Transverse colon (tissue), 4 donors: ENCODE results near the gene PNRC1. TPM values are rescaled to one million over a fixed set of nuclear protein-coding genes. Genes with fewer than 3 reads are reported as not detected.
A peak's percentile ranks its signal among the peaks of the same experiment; 100 is the strongest.

ENCODE experiments used
- DNase-seq: peaks from one replicate; pipeline ENCODE4 v3.0.0-alpha.2; 2019
- H3K27ac ChIP-seq, 4 donors: fragments of 200-600 bp; sonication (generic); 2 replicates each; pipeline ENCODE4 v1.5.1; 2016 to 2018; ENCODE audit warnings: inconsistent platforms in 4 of 4
- H3K27me3 ChIP-seq: fragments of 200-600 bp; sonication (generic); 2 replicates; pipeline ENCODE4 v1.5.1; 2017; ENCODE audit warnings: inconsistent platforms
- H3K36me3 ChIP-seq, 4 donors: fragments of 200-600 bp; sonication (generic); 2 replicates each; pipeline ENCODE4 v1.5.1; 2017 to 2019; ENCODE audit warnings: inconsistent platforms in 4 of 4
- H3K4me1 ChIP-seq, 4 donors: fragments of 200-600 bp; sonication (generic); 2 replicates each; pipeline ENCODE4 v1.5.1; 2017 to 2020; ENCODE audit warnings: inconsistent platforms in 4 of 4
- H3K4me3 ChIP-seq, 4 donors: fragments of 200-600 bp; sonication (generic); 1 replicate in 1 of 4; 2 replicates in 3 of 4; pipeline versions ENCODE4 v1.5.1 to v1.6.1; 2017 to 2019; ENCODE audit warnings: inconsistent platforms in 4 of 4
- H3K9me3 ChIP-seq, 2 donors: fragments of 200-600 bp; sonication (generic); 2 replicates each; pipeline ENCODE4 v1.5.1; 2017 to 2019; ENCODE audit warnings: inconsistent platforms in 2 of 2
- EP300 ChIP-seq: sonication (generic); formaldehyde crosslinking; IDR thresholded peaks from one replicate; pipeline ENCODE4 v1.6.1; 2017; ENCODE audit warnings: antibody characterized with exemption, low read depth
- POLR2A ChIP-seq: fragments of 450-650 bp; IDR thresholded peaks from one replicate; pipeline ENCODE4 v1.6.1; 2016; ENCODE audit warnings: antibody characterized with exemption, mild to moderate bottlenecking, moderate library complexity
- POLR2AphosphoS5 ChIP-seq, 3 donors: sonication (generic); formaldehyde crosslinking; IDR thresholded peaks; one replicate each; pipeline ENCODE4 v1.6.1; 2016; ENCODE audit warnings: antibody characterized with exemption in 3 of 3
- WGBS, 2 donors: methylation state at CpG; one replicate each; pipeline ENCODE4 v1.1.5; 2018; ENCODE audit warnings: low coverage in 1 of 2; 5-methylcytosine and 5-hydroxymethylcytosine counted together
- in situ Hi-C, 4 donors: fragments of 200-750 bp; cut with MboI; loops; one replicate each; pipeline versions ENCODE4 v1.15.0 to v1.15.1; 2017; ENCODE audit warnings: low sequenced_read_pairs in 3 of 4, low pct_ligation_motif_present in 1 of 4, low pct_unique_long_range_greater_than_20kb in 1 of 4
- intact Hi-C: fragments of 100-400 bp; cut with DNase I; formaldehyde crosslinking; loops from one replicate; pipeline ENCODE4 v1.15.1; 2023; ENCODE audit warnings: low total_unique reads
- total RNA-seq, 4 donors: library from RNA; depleted of rRNA; stranded (reverse); fragments of >200 nt; gene quantifications; one replicate each; pipeline ENCODE4 v1.1.0, GENCODE V29; 2016
- TF ChIP-seq, protein P1 (sequence below), 5 experiments: fragments of 200-600 bp in 3 of 5; fragments of 450-650 bp in 2 of 5; sonication (generic) in 3 of 5; IDR thresholded peaks; 1 replicate in 2 of 5; 2 replicates in 3 of 5; pipeline ENCODE4 v1.5.1; 2016 to 2017; ENCODE audit warnings: antibody characterized with exemption in 5 of 5, inconsistent platforms in 3 of 5, mild to moderate bottlenecking in 2 of 5, moderate library complexity in 1 of 5

Gene PNRC1
- total RNA-seq, 4 donors from 2014 or later, result 99.1 to 281 (median 157) TPM

DNA sequence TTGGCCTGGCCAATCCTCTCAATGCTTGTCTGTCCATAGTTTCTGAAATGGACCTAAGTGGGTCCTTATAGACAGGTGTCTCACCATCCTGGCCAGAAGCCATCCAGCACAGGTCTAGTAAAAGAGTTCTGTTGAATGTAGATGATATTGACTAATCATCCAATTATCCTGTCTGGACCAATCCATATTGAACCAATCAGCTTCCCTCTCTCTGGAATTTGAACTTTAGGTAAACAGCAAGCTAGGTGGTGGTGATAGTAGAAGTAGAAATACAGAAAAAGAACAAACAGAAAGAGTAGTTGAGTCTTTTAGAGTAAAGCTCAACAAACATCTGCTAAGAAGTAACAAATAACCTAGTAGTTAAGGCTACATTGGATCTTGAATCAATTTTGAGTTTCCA, 9.5 kb upstream of the PNRC1 start:
- Histone ChIP-seq H3K27me3 (no peaks in the 10 kb centered on the region), H3K9me3 (no peaks in the 10 kb centered on the region), H3K4me1 (peaks cover 0 to 6% (median 2%) of the 10 kb centered on the region in 4 donors), H3K27ac (peak overlapping the region in 1 of 4 donors; percentile 26), H3K36me3 (no peaks in the 10 kb centered on the region), H3K4me3 (no peak overlapping the region)
- TF ChIP-seq, protein P1, sequence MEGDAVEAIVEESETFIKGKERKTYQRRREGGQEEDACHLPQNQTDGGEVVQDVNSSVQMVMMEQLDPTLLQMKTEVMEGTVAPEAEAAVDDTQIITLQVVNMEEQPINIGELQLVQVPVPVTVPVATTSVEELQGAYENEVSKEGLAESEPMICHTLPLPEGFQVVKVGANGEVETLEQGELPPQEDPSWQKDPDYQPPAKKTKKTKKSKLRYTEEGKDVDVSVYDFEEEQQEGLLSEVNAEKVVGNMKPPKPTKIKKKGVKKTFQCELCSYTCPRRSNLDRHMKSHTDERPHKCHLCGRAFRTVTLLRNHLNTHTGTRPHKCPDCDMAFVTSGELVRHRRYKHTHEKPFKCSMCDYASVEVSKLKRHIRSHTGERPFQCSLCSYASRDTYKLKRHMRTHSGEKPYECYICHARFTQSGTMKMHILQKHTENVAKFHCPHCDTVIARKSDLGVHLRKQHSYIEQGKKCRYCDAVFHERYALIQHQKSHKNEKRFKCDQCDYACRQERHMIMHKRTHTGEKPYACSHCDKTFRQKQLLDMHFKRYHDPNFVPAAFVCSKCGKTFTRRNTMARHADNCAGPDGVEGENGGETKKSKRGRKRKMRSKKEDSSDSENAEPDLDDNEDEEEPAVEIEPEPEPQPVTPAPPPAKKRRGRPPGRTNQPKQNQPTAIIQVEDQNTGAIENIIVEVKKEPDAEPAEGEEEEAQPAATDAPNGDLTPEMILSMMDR (IDR thresholded peaks at IDR 0.05), result no peak
- no peak for TF ChIP-seq POLR2A
- no peak for TF ChIP-seq EP300
- no peak for TF ChIP-seq POLR2AphosphoS5 (IDR thresholded peaks at IDR 0.05)
- in situ Hi-C loops, result no loop called here
- DNase-seq, result peak; percentile 20
- intact Hi-C loops, result no loop called here

DNA sequence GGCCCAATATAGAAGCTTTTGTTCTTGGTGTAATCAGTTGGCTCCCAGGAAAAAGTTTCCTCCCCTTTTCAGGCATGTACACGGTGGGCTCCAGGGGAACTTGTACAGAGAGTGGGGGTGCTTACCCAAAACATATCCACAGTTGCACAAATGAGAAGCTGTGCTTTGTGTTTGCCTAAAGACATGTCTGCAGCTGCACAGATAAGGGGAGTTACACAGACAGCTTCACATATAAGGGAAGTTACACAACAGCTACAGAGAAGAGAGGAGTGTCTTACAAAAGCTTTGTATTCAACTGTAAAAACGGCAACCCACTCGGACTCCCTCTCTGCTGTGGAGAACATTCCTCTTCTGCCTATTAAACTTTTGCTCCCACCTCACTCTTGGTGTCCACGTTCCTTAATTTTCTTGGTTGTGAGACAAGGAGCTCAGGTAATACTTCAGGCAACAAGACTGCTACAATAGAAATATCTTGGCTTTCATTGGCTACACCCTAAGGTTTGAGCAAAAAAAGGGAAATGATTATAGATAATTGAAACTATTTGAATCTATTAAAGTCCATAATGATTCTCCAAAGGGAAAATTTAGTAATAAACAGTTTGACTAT, 7.4 kb upstream of the PNRC1 start:
- Histone ChIP-seq H3K4me3 (no peak overlapping the region), H3K27ac (peak overlapping the region; percentile 18 to 38 (median 34)), H3K36me3 (no peaks in the 10 kb centered on the region), H3K9me3 (no peaks in the 10 kb centered on the region), H3K27me3 (no peaks in the 10 kb centered on the region), H3K4me1 (peaks cover 0 to 6% (median 2%) of the 10 kb centered on the region in 4 donors)
- WGBS, 2 donors, result 61 to 75% methylated on average over 1 to 4 of the region's 4 CpGs
- in situ Hi-C loops (no loop called here), intact Hi-C loops (no loop called here)
- DNase-seq, result no peak
- no peak for TF ChIP-seq POLR2A
- TF ChIP-seq, protein P1 (IDR thresholded peaks at IDR 0.05), result no peak
- TF ChIP-seq POLR2AphosphoS5 (IDR thresholded peaks at IDR 0.05), result no peak
- TF ChIP-seq EP300, result no peak

DNA sequence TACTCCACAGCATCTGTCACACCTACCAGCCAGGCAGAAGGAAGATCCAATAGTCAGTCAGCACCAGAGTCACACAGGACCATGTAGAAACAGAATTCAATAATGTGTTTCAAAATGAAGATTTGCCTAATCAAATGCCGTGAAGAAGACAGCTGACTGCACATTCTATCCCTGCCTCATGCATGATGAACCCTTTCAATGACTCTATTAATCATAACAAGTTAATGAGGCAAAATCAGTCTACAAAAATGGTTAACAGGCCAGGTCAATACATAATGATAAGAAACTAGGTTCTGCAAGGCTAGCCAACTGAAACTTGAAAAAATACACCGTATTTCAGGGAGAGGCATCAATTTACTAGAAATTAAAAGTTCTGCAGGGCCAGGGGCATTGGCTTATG, 6.7 kb upstream of the PNRC1 start:
- TF ChIP-seq POLR2AphosphoS5 (IDR thresholded peaks at IDR 0.05) (no peak), POLR2A (no peak), EP300 (no peak)
- TF ChIP-seq, protein P1 (IDR thresholded peaks at IDR 0.05), result no peak
- Histone ChIP-seq H3K27ac (no peak overlapping the region), H3K27me3 (no peaks in the 10 kb centered on the region), H3K4me3 (no peak overlapping the region), H3K4me1 (peaks cover 0 to 9% (median 2%) of the 10 kb centered on the region in 4 donors), H3K9me3 (no peaks in the 10 kb centered on the region), H3K36me3 (no peaks in the 10 kb centered on the region)
- in situ Hi-C loops (no loop called here), intact Hi-C loops (no loop called here)
- DNase-seq, result no peak
- 87 to 100% methylated on average over 1 to 2 of the region's 2 CpGs for WGBS, 2 donors

- peak; percentile 50 for TF ChIP-seq POLR2A
- TF ChIP-seq, protein P1 (IDR thresholded peaks at IDR 0.05), result no peak
- TF ChIP-seq POLR2AphosphoS5 (IDR thresholded peaks at IDR 0.05), result peak; percentile 41 to 67 (median 61)
- no peak for TF ChIP-seq EP300
- peak; percentile 64 for DNase-seq
- H3K27ac ChIP-seq, result peak overlapping the region; percentile 100
- intact Hi-C loops (loop anchor here (5.0 kb wide), 1 partner anchor 42 kb away; no protein-coding TSS in a partner anchor), in situ Hi-C loops (loop anchor here in 1 of 4 donors (10.0 kb wide), 1 partner anchor 275 kb away; the partner anchor contains the start of gene UBE2J1)
- H3K4me3 ChIP-seq, result peak overlapping the region; percentile 17 to 99 (median 88)
- peaks cover 2 to 28% (median 18%) of the 10 kb centered on the region in 4 donors for H3K4me1 ChIP-seq
- H3K36me3 ChIP-seq, result peaks cover 0 to 11% (median 5%) of the 10 kb centered on the region in 4 donors
- no peaks in the 10 kb centered on the region for H3K27me3 ChIP-seq
- 0 to 1% methylated on average over 18 to 20 of the region's 20 CpGs for WGBS, 2 donors
- no peaks in the 10 kb centered on the region for H3K9me3 ChIP-seq
Observed at GRCh38 chr6:89079511-89080234, 878 bp upstream of the PNRC1 start.
